Kidney epithelial cell (primary cell): ENCODE results near the gene MMP8. TPM values are rescaled to one million over a fixed set of nuclear protein-coding genes. Genes with fewer than 3 reads are reported as not detected.

ENCODE experiments used
- DNase-seq: peaks from one replicate; pipeline ENCODE4 v3.0.0-alpha.2; 2010; ENCODE audit warnings: low read depth
- H3K27me3 ChIP-seq: 2 replicates; pipeline ENCODE4 v1.6.0; 2011; ENCODE audit warnings: low read length; ENCODE audit not compliant: control insufficient read depth, insufficient read depth
- H3K36me3 ChIP-seq: 2 replicates; pipeline ENCODE4 v1.5.1; 2011; ENCODE audit warnings: low read length; ENCODE audit not compliant: control insufficient read depth, insufficient read depth
- H3K4me3 ChIP-seq: 2 replicates; pipeline ENCODE4 v1.5.1; 2011; ENCODE audit warnings: low read depth, mild to moderate bottlenecking, control low read depth, low read length
- CTCF ChIP-seq: IDR thresholded peaks from 2 replicates; pipeline ENCODE4 v1.5.1; 2011; ENCODE audit warnings: mild to moderate bottlenecking, moderate library complexity, low read length, control low read depth, inconsistent platforms; ENCODE audit not compliant: insufficient read depth, poor library complexity, severe bottlenecking
- total RNA-seq: library from RNA; depleted of rRNA; stranded (reverse); fragments of >200 nt; gene quantifications from 2 replicates; pipeline ENCODE4 v1.2.3, GENCODE V29; 2015

MMP8 gene
- total RNA-seq, 1 donor from 2014 or later: not detected

GRCh38 chr11:102678022-102678421 is 46.7 kb downstream of the MMP8 start:
- Histone ChIP-seq H3K27me3 (no peaks in the 10 kb centered on the region), H3K4me3 (no peak overlapping the region), H3K36me3 (no peaks in the 10 kb centered on the region)
- DNase-seq: no peak
- TF ChIP-seq CTCF: no peak

- Histone ChIP-seq H3K36me3 (no peaks in the 10 kb centered on the region), H3K4me3 (no peak overlapping the region), H3K27me3 (no peaks in the 10 kb centered on the region)
- no peak for TF ChIP-seq CTCF
- no peak for DNase-seq
Measured at GRCh38 chr11:102676084-102676483, 48.7 kb downstream of the MMP8 start.

GRCh38 chr11:102669664-102670063 is 55.1 kb downstream of the MMP8 start:
- TF ChIP-seq CTCF: no peak
- H3K4me3 ChIP-seq: no peak overlapping the region
- H3K27me3 ChIP-seq: no peaks in the 10 kb centered on the region
- no peaks in the 10 kb centered on the region for H3K36me3 ChIP-seq
- no peak for DNase-seq

- peak; percentile 88 for TF ChIP-seq CTCF
- H3K36me3 ChIP-seq: no peaks in the 10 kb centered on the region
- peak; percentile 21 for DNase-seq
- H3K4me3 ChIP-seq: no peak overlapping the region
- H3K27me3 ChIP-seq: no peaks in the 10 kb centered on the region
Measured at GRCh38 chr11:102666331-102666957, 58.3 kb downstream of the MMP8 start.

- Histone ChIP-seq H3K4me3 (no peak overlapping the region), H3K27me3 (no peaks in the 10 kb centered on the region), H3K36me3 (no peaks in the 10 kb centered on the region)
- no peak for DNase-seq
- peak; percentile 16 for TF ChIP-seq CTCF
Measured at GRCh38 chr11:102664001-102664752, 60.6 kb downstream of the MMP8 start.
